Dermis microvascular lymphatic vessel endothelial cell (primary cell): ENCODE data around the gene CCNY. TPM values are rescaled to one million over a fixed set of nuclear protein-coding genes. Genes with fewer than 3 reads are reported as not detected.

Source experiments
- DNase-seq, 2 donors: peaks; one replicate each; pipeline versions ENCODE4 v3.0.0 to v3.0.0-alpha.2; 2010; ENCODE audit warnings: low read depth in 2 of 2
- total RNA-seq: library from RNA; depleted of rRNA; stranded (reverse); fragments of >200 nt; gene quantifications from 2 replicates; pipeline ENCODE4 v1.2.1, GENCODE V29; 2014

Gene CCNY
- total RNA-seq, 1 donor from 2014 or later: 65.7 TPM

DNA sequence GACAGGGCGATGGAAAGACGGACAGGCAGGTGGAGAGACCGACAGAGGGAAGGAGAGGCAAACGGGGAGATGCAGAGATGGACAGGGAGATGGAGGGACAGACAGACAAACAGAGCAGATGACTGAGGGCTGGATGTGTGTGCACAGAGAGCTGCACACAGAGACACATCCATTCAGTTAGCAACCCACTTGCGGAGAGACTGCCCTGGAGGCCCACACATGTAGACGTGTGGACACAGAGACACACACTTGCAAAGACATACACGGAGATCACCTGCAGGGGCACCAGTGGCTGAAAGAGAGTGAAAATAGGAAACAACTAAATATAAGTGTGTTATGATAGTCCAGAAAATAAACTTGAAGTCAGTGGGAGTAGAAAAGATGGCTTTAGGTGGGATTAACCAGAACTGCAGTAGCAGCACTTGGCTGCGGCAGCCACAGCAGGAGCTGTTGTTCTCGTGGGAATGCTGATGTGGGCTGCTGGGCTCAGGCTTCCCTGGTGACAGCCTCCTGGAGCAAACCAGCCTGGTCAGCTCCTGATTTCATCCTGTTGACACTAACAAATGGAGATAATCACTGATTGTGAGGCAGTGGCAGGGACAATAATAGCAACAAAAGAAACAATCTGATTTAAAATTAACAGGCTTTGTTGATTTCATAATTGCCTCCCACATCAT lies 134.1 kb downstream of the CCNY start:
- DNase-seq: no peak

- DNase-seq: no peak
These were observed 134.6 kb downstream of the CCNY start for GRCh38 chr10:35470925-35471315.

DNA sequence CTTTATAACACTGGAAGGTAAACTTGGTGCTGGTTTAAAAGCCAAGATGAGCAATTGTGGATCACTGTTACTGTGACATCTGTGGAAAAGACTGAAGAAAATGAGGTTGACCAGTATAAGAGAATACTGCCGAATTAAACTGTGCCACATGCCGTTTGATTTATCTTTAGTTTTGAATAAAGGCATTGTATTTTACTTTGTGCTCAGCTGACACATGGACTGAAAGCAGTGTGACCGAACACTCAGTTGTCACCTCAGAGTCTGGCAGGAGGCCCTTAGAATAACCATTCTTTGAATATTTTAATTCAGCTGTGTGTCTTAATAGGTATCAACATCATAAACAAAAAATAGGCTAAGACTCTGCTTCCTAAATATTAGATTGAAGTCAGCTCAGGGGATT lies 135.1 kb downstream of the CCNY start:
- no peak for DNase-seq

GRCh38 chr10:35480142-35480541 lies 143.8 kb downstream of the CCNY start:
- DNase-seq: no peak

DNA sequence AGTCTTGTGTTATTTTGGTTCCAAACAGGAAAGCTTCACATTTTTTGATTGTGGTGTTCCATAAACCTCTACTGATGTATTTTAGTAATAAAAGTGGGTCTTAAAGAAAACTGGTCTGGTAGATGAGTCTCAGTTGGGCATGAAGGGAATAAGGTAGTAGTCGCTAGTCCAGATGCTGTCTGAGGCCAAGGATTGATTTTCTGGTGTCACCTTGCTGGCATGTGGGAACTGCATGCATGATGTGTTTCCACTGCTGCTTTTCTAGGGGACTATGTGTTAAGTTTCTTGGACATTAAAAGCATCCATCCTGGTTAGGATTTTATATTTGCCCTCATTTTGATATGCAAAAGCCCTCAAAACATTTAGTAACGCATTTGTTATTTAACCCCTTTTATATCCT lies 145.1 kb downstream of the CCNY start:
- no peak for DNase-seq

DNA sequence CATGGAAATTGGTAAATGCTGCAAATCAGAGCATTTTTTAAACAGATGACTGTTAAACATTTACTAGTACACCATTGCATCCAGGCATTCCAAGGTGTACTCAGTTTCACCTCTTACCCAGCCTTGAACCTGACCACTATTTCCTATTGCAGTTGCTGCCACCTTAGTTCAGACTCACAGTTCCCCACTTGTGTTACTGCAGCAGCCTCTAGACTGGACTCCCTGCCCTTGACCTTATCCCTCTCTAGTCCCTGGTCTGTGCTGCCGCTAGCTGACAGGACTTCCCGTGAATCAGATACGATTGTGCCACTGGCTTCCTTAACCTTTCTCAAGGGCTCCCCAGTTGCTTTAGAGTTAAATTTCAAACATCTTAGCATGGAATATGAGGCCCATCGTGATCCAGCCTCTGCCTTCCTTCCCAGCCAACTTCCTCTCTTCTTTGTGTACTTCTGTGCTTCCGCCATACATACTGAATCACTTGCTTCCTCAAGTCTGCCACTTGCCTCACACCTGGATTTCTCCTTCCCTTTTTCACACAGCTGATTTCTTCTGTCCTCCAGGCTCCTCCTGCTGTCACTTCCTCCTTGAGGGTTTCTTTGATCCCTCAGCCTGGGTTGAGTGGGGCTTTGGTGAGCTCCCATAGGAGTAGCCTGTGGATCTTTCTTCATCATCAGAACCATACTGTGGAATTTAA lies 150.1 kb downstream of the CCNY start:
- DNase-seq: peak in 1 of 2 donors; percentile 33

DNA sequence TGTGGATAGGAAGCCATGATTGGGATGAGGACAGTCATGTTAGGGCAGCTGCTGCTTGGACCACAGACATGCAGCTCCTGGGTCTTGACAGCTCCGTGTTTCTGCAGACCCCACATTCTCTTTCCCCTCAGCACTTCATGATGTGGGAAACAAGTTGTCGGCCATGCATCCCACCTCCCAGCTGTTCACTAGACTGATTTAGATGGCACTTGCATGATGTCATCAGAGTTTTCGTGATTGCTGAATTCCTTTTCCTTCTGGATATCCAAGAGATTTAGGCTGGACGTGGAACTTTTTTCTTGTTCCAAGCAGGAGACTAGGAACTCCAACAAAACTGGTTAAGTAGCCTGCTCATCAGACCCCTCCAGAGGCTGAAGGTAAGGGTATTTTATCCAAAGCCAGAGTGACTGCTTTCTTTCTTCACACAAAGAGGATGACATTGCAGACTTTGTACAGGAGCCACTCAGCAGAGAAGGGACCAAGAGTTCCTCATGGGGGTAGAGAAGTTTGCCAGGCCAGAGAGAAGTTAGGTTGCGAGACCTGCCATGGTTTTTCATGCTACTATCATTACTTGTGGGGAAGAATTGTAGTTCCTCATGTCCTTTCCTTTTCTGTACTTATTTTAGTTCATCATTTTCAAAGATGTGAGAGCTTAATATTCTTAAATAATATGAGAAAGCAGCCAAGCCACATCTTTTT lies 151.2 kb downstream of the CCNY start:
- no peak for DNase-seq

DNA sequence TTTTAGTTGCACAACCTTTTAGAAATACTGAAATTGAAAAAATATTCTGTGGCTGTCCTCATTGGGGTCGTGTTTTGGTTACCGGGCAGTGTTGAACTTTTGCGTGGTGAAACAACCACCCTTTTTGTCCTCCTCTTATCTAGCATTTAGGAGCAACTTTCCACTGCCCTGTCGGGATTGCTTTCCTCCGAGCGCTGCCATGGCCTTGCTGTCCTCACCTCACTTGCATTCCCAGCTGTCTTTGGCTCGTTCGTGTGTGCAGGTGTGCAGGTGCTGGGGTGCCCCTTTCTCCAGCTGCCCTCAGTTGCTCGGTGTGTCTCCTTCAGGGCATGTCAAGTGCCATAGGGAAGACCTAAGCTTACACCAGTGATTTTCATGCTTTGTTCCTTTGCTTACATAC lies 151.9 kb downstream of the CCNY start:
- no peak for DNase-seq

DNA sequence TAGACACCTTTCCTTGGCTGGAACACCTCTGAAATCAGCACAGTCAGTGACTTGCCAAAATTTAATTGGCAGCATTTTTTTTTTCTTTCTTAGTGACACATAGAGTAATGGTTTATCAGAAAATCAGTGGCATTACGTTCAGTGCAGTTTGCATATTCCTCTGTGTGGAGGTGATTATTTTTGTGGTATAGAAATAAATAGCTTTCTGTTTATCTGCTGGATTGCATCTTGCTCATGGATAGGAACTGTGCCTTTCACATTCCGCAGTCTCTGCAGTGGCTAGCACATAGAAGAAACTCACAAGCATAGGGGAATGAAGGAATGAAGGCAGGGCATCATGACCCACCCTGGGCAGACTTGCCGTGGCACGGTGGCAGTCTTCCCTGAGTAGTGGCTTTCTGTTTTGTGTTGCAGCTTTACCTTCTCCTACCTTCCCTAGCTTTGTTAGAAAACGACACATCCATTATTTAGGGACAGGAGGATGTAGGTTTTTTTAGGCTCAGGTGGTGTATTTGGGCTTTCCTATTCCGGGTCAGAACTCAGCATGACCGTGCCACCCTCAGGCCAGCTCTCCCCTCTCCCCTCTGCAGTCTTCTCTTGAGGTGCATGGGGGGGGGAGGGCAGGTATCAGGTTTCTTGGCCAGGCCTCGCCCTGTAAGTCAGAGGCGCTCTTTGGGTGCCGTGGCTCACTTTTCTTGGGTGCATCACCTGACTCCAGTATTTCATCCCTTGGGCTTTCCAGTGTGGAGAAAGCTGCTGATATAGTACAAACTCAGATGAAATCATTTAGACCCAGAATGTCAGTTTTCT lies 156.3 kb downstream of the CCNY start:
- DNase-seq: no peak

GRCh38 chr10:35493196-35494118 lies 157.1 kb downstream of the CCNY start:
- DNase-seq: no peak

DNA sequence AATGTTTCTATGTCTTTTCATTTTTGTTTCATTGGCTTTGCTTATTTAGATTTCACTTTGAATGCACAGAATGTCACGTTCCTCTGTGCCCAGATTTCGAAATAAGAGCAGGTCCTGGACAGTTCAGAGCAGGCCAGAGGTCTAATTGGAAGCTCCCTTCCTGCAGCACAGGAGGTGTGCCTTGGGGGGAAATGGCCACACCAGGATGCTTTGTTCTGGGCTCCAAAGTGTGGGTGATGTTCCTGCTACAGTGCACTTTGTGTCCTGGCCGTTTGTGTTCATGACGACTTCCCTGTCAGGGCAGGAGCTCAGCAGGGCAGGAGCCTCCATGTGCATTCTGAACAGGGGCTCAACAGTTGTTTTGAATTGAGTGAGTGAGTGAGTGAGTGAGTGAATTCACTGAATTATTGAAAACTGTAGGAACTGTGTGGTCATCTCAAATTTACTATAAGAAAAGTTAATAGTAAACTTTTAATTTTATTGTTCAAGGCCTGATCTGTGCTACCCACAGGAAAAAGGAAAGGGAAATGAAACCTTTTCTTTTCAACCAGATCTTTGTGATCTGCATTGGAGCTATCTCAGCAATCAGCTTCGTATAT lies 159.3 kb downstream of the CCNY start:
- DNase-seq: peak; percentile 20 to 28

DNA sequence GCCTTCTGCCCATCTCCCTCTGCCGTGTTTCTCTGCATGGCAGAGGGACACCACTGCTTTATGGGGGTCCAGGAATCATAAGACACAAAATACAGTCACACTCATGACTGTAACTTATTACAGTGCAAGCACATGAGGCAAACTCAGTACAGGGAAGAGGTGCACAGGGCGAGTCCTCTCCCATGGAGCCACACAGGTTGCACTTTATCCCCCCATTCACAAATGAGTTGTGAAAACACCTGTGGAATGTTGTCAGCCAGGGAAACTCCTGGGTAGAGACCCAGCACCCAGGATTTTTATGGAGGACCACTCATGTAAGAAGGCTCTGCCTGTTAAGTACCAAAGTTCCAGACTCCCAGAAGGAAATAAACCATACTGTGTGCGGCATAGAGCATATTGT lies 161.6 kb downstream of the CCNY start:
- no peak for DNase-seq

DNA sequence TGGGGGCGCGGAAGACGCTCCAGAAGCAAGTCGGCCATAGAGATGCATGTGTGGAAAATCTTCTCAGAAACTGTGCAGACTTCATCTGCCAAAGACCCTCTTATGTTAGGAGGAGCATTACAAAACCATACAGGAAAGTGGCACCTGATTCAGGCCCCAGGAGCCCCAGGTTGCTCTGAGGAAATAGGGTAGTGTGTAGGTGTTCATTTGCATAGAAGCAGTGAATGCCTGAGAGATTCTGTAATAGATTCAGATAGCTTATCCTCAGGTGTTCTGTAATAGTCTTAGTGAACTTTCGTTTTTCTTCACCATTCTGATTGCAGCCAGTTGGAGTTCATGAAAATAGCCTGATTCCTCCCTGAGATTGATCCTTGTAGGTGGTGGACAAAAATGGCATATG lies 162.4 kb downstream of the CCNY start:
- DNase-seq: no peak

DNA sequence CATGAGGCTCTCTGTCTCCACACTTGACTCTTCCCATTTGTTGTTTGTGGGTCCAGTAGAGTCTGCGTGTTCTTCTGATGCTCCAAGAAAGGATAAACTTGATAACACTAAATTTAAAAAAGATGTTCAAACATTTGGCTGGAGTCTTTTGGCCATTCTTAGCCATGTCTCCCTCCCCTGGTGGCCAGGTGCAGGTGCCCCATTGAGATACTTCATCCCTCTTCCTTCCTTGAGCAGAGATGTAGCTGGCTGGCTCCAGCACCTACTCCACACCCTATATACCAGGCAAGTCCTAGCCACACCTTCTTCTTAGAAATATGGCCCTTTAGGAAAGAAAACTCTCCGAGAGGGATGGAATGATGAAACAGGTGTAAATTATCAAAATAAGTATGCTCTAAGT lies 165.6 kb downstream of the CCNY start:
- no peak for DNase-seq

- DNase-seq: no peak
These were observed 166.4 kb downstream of the CCNY start for GRCh38 chr10:35502692-35503091.

DNA sequence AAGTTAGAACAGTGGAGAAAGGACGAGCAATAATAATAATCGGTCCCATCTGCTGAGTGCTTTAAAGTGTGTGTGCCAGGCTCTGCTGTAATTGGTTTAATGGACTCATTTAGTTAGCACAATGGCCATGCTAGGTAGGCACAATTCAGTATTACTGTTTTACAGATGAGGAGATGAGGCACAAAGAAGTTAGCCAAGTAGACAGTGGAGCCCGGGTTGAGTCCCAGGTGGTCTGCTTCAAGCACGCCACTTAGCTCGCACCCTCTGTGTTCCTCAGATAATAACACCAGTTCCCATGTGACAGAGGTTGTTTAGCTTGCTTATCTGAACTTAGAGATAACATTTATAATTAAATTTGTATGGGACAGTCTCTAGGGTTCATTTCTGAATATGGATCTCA lies 167.3 kb downstream of the CCNY start:
- no peak for DNase-seq

- no peak for DNase-seq
These were observed 167.8 kb downstream of the CCNY start for GRCh38 chr10:35504132-35504531.

DNA sequence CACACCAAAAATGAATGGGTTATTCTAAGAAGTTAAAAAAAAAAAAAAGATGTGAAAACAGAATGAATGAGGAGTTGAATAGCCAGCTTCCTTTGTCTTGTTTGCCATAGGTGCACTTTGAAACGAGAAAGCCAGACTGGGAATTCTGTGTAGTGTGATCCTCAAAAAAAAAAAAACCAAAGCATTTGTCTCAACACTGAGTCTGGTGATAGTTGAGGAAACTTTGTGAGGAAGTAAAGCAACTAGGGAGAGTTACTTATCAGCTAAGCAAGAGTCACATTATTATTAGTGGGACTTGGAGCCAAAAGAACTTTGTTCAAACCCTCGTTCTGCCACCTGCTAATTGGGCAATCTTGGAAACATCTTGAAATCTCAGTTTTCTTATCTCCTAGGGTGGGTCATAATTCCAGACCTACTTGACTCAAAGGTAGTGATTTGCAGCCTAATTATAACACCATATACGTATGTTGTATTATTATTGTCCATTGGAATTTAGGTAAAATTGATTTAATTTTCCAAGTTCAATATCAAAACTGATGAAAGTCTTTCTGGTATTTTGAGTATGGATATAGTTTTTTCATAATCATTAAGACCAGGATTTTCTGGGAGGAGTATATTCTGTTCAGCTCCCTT lies 169.0 kb downstream of the CCNY start:
- no peak for DNase-seq

GRCh38 chr10:35506741-35507140 lies 170.4 kb downstream of the CCNY start:
- no peak for DNase-seq

- DNase-seq: no peak
These were observed 171.3 kb downstream of the CCNY start for GRCh38 chr10:35507519-35508109.
